ENCODE measurements around the gene RALGPS1.

Gene RALGPS1

DNA sequence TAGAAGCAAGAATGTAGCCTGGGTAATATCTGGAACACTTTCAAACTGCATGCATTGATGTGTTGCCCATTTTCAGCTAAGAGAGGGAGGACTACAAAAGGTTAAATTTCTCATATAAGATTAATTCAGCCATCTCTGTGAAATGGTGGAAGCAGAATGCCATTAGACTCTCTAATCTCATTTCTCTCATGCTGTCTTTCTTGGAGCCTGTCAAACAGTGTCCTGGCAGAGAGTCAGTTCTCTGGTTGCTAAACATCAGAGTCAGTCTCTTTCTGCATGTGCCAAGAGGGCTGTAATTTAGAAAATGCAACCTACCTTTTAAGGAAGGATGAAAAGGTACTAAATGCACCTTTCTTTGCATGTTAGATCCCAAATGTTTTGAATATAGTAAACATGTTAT, 349.1 kb downstream of the RALGPS1 start:
- TF ChIP-seq, protein P1, sequence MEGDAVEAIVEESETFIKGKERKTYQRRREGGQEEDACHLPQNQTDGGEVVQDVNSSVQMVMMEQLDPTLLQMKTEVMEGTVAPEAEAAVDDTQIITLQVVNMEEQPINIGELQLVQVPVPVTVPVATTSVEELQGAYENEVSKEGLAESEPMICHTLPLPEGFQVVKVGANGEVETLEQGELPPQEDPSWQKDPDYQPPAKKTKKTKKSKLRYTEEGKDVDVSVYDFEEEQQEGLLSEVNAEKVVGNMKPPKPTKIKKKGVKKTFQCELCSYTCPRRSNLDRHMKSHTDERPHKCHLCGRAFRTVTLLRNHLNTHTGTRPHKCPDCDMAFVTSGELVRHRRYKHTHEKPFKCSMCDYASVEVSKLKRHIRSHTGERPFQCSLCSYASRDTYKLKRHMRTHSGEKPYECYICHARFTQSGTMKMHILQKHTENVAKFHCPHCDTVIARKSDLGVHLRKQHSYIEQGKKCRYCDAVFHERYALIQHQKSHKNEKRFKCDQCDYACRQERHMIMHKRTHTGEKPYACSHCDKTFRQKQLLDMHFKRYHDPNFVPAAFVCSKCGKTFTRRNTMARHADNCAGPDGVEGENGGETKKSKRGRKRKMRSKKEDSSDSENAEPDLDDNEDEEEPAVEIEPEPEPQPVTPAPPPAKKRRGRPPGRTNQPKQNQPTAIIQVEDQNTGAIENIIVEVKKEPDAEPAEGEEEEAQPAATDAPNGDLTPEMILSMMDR (IDR thresholded peaks at IDR 0.05; ENCODE audit: poor library complexity, severe bottlenecking), result no peak
- Histone ChIP-seq H3K9me3 (ENCODE audit: severe bottlenecking) (no peaks in the 10 kb centered on the region), H3K4me3 (ENCODE audit: severe bottlenecking) (no peak overlapping the region), H3K36me3 (ENCODE audit: low read depth) (no peaks in the 10 kb centered on the region), H3K27ac (ENCODE audit: poor library complexity, severe bottlenecking) (no peak overlapping the region), H3K4me1 (ENCODE audit: insufficient read depth, poor library complexity, severe bottlenecking) (no peaks in the 10 kb centered on the region), H3K27me3 (ENCODE audit: insufficient read depth, poor library complexity, severe bottlenecking) (no peaks in the 10 kb centered on the region)
- ATAC-seq (ENCODE audit: low read depth), result no peak
- DNase-seq (ENCODE audit: low spot score), result no peak

DNA sequence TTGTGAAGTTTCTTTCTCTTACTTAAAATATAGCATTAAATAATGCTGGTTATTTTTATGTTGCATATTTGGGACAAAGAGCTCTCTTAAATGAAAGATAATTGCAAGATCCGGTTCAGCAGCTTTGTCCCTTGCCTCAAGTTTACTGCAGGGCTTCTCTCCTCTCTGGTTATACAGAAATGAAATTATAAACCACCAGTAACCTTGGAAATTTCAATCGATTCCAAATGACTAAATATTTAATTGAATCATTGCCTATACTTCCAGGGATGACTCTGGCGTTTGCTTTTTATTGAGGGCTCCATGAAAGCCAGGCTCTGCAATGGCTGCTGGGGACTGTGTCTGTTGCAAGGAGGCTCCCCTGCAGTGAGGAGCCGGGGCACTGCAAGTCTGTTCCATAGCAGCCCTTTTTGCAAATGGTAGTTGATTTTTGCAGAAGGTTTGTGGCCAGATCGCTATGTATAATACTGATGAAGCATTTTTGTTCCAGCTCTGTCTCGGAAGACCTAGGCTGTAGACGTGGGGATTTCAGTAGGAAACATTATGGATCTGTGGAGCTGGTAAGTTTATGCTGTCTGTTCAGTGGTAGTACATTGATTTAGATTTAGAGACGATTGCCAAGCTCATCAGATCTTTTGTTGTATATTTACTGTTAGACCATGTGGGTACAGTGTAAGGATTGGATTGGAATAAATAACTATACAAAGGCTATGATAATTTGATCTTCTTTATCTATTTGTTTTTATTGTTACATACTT, 350.1 kb downstream of the RALGPS1 start, which contains the start of gene GARNL3:
GARNL3 (plus strand) TSS at position 313 of the 758 bp plus-strand sequence; CDS start at position 417, 104 bp downstream.
- H3K36me3 ChIP-seq (ENCODE audit: low read depth), result no peaks in the 10 kb centered on the region
- ATAC-seq (ENCODE audit: low read depth), result no peak
- no peak for DNase-seq (ENCODE audit: low spot score)
- no peaks in the 10 kb centered on the region for H3K9me3 ChIP-seq (ENCODE audit: severe bottlenecking)
- TF ChIP-seq, protein P1 (IDR thresholded peaks at IDR 0.05; ENCODE audit: poor library complexity, severe bottlenecking), result no peak
- H3K4me1 ChIP-seq (ENCODE audit: insufficient read depth, poor library complexity, severe bottlenecking), result no peaks in the 10 kb centered on the region
- H3K27ac ChIP-seq (ENCODE audit: poor library complexity, severe bottlenecking), result no peak within 1 kb of the TSS
- H3K27me3 ChIP-seq (ENCODE audit: insufficient read depth, poor library complexity, severe bottlenecking), result no peaks in the 10 kb centered on the region
- H3K4me3 ChIP-seq (ENCODE audit: severe bottlenecking), result no peak within 1 kb of the TSS

DNA sequence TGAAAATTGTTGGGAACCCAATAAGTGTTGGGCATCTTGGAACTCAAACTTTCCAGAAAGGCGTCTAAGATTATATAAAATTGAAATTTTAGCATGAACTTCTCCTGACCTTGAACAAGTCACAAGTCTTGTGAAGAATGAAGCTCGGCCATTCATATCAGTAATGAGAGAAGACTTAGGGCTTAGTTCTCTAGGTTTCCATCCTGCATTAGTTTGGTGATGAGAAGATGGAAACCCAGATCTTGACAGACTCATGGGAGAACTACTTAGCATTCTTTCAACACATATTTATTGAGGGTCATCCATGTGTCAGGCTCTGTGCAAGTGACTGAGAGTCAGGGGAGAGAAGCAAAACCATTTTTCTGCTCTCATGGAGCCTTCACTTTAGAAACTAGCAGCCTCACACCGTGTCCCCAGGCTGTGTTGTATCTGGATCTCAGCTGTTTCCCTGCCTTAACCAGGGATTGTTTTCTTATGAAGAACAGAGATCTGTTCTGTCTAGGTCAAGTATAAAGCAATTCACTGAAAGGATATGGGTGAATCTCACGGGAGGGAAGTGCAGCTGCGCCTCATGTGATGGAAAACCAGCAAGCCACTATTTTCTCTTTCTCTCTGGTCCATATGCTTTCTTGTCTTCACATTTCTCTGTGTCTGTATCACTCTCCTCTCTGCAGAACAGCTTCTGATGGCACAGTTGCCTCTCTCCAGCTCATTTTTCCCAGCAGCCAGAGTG, 353.4 kb downstream of the RALGPS1 start:
- no peaks in the 10 kb centered on the region for H3K27me3 ChIP-seq (ENCODE audit: insufficient read depth, poor library complexity, severe bottlenecking)
- H3K36me3 ChIP-seq (ENCODE audit: low read depth), result no peaks in the 10 kb centered on the region
- ATAC-seq (ENCODE audit: low read depth), result no peak
- no peak for DNase-seq (ENCODE audit: low spot score)
- TF ChIP-seq, protein P1 (IDR thresholded peaks at IDR 0.05; ENCODE audit: poor library complexity, severe bottlenecking), result no peak
- H3K27ac ChIP-seq (ENCODE audit: poor library complexity, severe bottlenecking), result no peak overlapping the region
- H3K9me3 ChIP-seq (ENCODE audit: severe bottlenecking), result no peaks in the 10 kb centered on the region
- no peak overlapping the region for H3K4me3 ChIP-seq (ENCODE audit: severe bottlenecking)
- no peaks in the 10 kb centered on the region for H3K4me1 ChIP-seq (ENCODE audit: insufficient read depth, poor library complexity, severe bottlenecking)

DNA sequence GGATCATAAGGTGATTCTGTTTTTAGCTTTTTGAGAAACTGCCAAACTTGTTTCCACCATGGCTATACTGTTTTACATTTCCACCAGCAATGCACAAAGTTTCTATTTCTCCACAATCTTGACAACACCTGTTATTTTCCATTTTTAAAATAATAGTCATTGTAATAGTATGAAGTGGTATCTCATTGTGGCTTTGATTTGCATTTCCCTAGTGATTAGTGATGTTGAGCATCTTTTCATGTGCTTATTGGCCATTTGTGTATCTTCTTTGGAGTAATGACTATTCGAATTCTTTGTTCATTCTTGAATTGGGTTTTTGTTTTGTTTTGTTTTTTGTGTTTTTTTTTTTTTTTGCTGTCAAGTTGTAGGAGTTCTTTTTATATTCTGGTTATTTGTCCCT, 354.9 kb downstream of the RALGPS1 start:
- no peak overlapping the region for H3K4me3 ChIP-seq (ENCODE audit: severe bottlenecking)
- TF ChIP-seq, protein P1 (IDR thresholded peaks at IDR 0.05; ENCODE audit: poor library complexity, severe bottlenecking), result no peak
- no peaks in the 10 kb centered on the region for H3K9me3 ChIP-seq (ENCODE audit: severe bottlenecking)
- no peak for DNase-seq (ENCODE audit: low spot score)
- no peak overlapping the region for H3K27ac ChIP-seq (ENCODE audit: poor library complexity, severe bottlenecking)
- H3K4me1 ChIP-seq (ENCODE audit: insufficient read depth, poor library complexity, severe bottlenecking), result no peaks in the 10 kb centered on the region
- ATAC-seq (ENCODE audit: low read depth), result no peak
- no peaks in the 10 kb centered on the region for H3K27me3 ChIP-seq (ENCODE audit: insufficient read depth, poor library complexity, severe bottlenecking)
- H3K36me3 ChIP-seq (ENCODE audit: low read depth), result no peaks in the 10 kb centered on the region
